ENCODE measurements around the gene DERL3.

DERL3 gene

GRCh38 chr22:23859201-23859600 is 20.4 kb upstream of the DERL3 start:
- Histone ChIP-seq H3K4me1 (ENCODE audit: control insufficient read depth, insufficient read depth, low read length) (no peaks in the 10 kb centered on the region), H3K9ac (ENCODE audit: low read length) (no peak overlapping the region), H3K36me3 (ENCODE audit: control insufficient read depth, insufficient read depth, low read length) (no peaks in the 10 kb centered on the region), H3K27me3 (ENCODE audit: control insufficient read depth, insufficient read depth, low read length) (no peaks in the 10 kb centered on the region), H3K9me3 (ENCODE audit: control insufficient read depth, low read length) (no peaks in the 10 kb centered on the region), H3K4me3 (ENCODE audit: low read length) (no peak overlapping the region)

DNA sequence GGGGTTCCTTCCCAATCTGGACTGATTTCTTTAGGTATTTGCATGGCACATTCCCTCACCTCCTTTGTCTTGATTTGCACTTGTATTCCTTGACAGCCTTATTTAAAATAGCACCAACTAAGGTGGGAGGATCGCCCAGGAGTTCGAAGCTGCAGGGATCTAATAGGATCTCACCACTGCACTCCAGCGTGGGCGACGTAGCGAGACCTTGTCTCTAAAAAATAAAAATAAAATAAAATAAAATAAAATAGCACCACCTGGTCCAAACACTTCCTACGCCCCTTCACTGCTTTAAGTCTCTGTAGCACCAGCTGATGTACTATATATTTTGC is 19.6 kb upstream of the DERL3 start:
- H3K9ac ChIP-seq (ENCODE audit: low read length): peak overlapping the region; percentile 73
- H3K9me3 ChIP-seq (ENCODE audit: control insufficient read depth, low read length): no peaks in the 10 kb centered on the region
- H3K4me1 ChIP-seq (ENCODE audit: control insufficient read depth, insufficient read depth, low read length): no peaks in the 10 kb centered on the region
- no peaks in the 10 kb centered on the region for H3K27me3 ChIP-seq (ENCODE audit: control insufficient read depth, insufficient read depth, low read length)
- H3K36me3 ChIP-seq (ENCODE audit: control insufficient read depth, insufficient read depth, low read length): no peaks in the 10 kb centered on the region
- no peak overlapping the region for H3K4me3 ChIP-seq (ENCODE audit: low read length)

DNA sequence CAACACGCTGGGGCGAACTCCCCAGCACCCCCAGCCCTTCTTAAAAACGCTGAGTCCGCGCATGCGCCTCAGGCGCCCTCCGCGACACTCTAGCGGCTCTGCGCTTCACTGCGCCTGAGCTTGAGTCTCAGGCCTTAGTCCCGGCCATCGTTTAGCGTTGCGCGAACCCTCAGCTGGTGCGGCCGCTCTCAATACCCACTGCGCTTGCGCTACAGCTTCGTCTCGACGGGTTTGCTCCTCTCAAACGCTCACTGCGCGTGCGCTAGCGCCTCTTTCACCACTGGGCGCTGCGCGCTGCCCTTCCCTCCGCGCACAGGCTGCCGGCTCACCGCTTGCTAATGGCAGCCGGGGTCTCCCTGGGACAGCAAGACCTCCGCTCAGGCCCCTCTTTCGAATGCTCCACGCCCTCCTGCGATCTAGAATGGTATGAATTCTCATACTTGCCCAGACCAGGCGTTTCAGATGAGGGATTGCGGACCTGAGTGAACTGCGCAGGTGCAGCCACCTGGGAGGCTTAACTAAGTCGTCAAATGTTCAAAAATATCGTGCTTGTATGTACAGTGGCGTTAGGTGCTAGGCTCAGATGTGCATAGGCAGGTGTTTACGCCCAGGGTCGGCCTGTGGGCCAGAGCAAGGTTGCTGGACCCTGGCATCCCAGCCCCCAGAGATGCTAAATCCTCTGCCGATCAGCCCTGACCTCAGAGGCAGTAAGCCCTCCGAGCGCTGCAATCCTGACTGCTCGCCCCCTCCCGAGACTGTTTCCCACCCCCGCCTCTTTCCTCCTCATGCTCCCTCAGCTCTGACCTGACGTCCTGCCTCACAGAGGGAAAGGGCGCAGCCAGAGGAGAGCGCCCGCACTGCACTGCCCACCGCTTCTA is 19.0 kb upstream of the DERL3 start, which contains the start of gene SLC2A11:
Gene SLC2A11, plus strand, starts transcription at position 270 of the 878 bp plus-strand sequence. Its CDS starts 125 bp downstream, at position 395.
- H3K9me3 ChIP-seq (ENCODE audit: control insufficient read depth, low read length): no peaks in the 10 kb centered on the region

GRCh38 chr22:23856721-23857605 is 18.2 kb upstream of the DERL3 start:
- Histone ChIP-seq H3K4me3 (ENCODE audit: low read length) (peak overlapping the region; percentile 78), H3K36me3 (ENCODE audit: control insufficient read depth, insufficient read depth, low read length) (no peaks in the 10 kb centered on the region), H3K27me3 (ENCODE audit: control insufficient read depth, insufficient read depth, low read length) (no peaks in the 10 kb centered on the region), H3K9me3 (ENCODE audit: control insufficient read depth, low read length) (no peaks in the 10 kb centered on the region), H3K9ac (ENCODE audit: low read length) (peak overlapping the region; percentile 73), H3K4me1 (ENCODE audit: control insufficient read depth, insufficient read depth, low read length) (no peaks in the 10 kb centered on the region)

More for the DNA sequence above, 19.0 kb upstream of the DERL3 start, which contains the start of gene SLC2A11:
- Histone ChIP-seq H3K9ac (ENCODE audit: low read length) (peak within 1 kb of the TSS; percentile 73), H3K27me3 (ENCODE audit: control insufficient read depth, insufficient read depth, low read length) (no peaks in the 10 kb centered on the region), H3K36me3 (ENCODE audit: control insufficient read depth, insufficient read depth, low read length) (no peaks in the 10 kb centered on the region), H3K4me1 (ENCODE audit: control insufficient read depth, insufficient read depth, low read length) (no peaks in the 10 kb centered on the region), H3K4me3 (ENCODE audit: low read length) (peak within 1 kb of the TSS; percentile 78)

- H3K27me3 ChIP-seq (ENCODE audit: control insufficient read depth, insufficient read depth, low read length): peaks cover 7% of the 10 kb centered on the region
- no peak overlapping the region for H3K4me3 ChIP-seq (ENCODE audit: low read length)
- H3K9ac ChIP-seq (ENCODE audit: low read length): no peak overlapping the region
- H3K4me1 ChIP-seq (ENCODE audit: control insufficient read depth, insufficient read depth, low read length): peaks cover 12% of the 10 kb centered on the region
- no peaks in the 10 kb centered on the region for H3K9me3 ChIP-seq (ENCODE audit: control insufficient read depth, low read length)
- H3K36me3 ChIP-seq (ENCODE audit: control insufficient read depth, insufficient read depth, low read length): no peaks in the 10 kb centered on the region
These were observed 11.4 kb upstream of the DERL3 start for GRCh38 chr22:23850136-23850611.

DNA sequence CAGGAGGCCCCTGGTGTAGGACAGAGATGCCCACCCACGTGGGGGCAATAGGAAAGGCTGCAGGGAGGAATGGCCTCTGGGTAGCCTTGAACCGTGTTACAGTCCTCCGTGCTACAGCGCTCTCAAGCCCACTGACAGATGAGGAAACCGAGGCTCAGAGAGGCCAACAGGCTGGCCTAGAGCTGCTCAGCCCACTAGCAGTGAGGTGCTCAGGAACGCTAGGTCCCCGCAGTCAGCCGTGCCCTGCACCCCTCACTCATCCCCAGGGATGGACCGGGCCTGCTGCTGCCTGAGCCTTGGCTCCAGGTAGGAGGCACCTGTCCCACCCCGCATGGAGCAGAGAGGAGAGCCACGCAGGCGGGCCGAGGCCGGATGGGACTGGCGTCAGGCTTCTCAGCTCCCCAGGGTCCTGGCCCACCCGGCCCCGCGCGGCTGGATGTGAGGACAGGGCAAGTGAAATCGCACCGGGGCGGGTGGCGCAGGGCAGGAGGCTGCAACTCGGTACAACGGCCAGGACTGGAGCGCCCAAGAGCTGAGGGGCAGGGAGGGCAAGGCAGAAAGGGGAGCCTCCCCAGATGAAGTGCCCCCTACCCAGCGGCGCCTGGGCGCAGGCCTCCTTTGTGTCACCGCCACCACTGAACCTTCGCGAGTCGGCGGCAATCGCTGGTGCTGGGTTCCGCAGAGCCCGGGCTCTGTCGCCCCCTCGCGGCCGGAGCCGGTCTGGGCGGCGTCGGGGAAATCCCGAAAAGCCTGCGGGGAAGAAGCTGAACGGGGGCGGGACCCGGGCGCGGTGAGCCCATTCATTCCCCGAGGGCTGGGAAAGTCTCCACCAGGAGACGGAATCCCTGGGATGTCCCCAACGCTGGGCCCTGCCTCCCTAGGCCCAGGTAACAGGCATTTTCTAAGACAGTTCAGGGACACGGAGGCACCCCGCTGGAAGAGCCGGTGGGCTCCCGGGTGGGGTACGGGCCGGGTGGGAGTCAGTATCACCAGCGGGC is 10.5 kb upstream of the DERL3 start:
- H3K4me3 ChIP-seq (ENCODE audit: low read length): no peak overlapping the region
- no peak overlapping the region for H3K9ac ChIP-seq (ENCODE audit: low read length)
- no peaks in the 10 kb centered on the region for H3K36me3 ChIP-seq (ENCODE audit: control insufficient read depth, insufficient read depth, low read length)

GRCh38 chr22:23847991-23848864 is 9.4 kb upstream of the DERL3 start:
- peaks cover 17% of the 10 kb centered on the region for H3K4me1 ChIP-seq (ENCODE audit: control insufficient read depth, insufficient read depth, low read length)
- peaks cover 7% of the 10 kb centered on the region for H3K27me3 ChIP-seq (ENCODE audit: control insufficient read depth, insufficient read depth, low read length)

More for the DNA sequence above, 10.5 kb upstream of the DERL3 start:
- H3K27me3 ChIP-seq (ENCODE audit: control insufficient read depth, insufficient read depth, low read length): peaks cover 7% of the 10 kb centered on the region
- H3K9me3 ChIP-seq (ENCODE audit: control insufficient read depth, low read length): no peaks in the 10 kb centered on the region
- peaks cover 16% of the 10 kb centered on the region for H3K4me1 ChIP-seq (ENCODE audit: control insufficient read depth, insufficient read depth, low read length)

DNA sequence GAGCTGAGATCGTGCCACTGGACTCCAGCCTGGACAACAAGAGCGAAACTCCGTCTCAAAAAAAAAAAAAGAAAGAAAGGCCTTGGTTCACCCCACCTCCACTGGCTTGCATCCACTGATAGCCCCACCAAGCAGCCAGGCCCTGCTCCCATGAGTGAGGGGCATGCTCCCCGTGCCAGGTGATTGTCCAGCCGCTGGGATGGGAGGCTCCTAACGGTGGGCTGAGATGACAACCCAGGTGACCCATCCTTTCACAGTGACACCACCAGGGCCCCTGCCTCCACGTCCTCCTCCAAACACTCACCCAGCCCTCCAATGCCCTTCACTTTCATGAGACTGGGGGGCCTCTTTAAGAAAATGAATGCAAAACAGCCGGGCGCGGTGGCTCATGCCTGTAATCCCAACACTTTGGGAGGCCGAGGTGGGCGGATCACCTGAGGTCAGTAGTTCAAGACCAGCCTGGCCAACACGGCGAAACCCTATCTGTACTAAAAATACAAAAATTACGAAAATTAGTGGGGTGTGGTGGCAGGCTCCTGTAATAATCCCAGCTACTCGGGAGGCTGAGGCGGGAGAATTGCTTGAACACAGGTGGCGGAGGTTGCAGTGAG is 8.6 kb upstream of the DERL3 start:
- H3K9ac ChIP-seq (ENCODE audit: low read length): no peak overlapping the region
- no peaks in the 10 kb centered on the region for H3K36me3 ChIP-seq (ENCODE audit: control insufficient read depth, insufficient read depth, low read length)
- no peak overlapping the region for H3K4me3 ChIP-seq (ENCODE audit: low read length)
- H3K4me1 ChIP-seq (ENCODE audit: control insufficient read depth, insufficient read depth, low read length): peaks cover 17% of the 10 kb centered on the region
- H3K9me3 ChIP-seq (ENCODE audit: control insufficient read depth, low read length): no peaks in the 10 kb centered on the region
- H3K27me3 ChIP-seq (ENCODE audit: control insufficient read depth, insufficient read depth, low read length): peaks cover 7% of the 10 kb centered on the region

More at GRCh38 chr22:23847991-23848864, 9.4 kb upstream of the DERL3 start:
- H3K9ac ChIP-seq (ENCODE audit: low read length): no peak overlapping the region
- no peaks in the 10 kb centered on the region for H3K9me3 ChIP-seq (ENCODE audit: control insufficient read depth, low read length)
- no peak overlapping the region for H3K4me3 ChIP-seq (ENCODE audit: low read length)
- H3K36me3 ChIP-seq (ENCODE audit: control insufficient read depth, insufficient read depth, low read length): no peaks in the 10 kb centered on the region

DNA sequence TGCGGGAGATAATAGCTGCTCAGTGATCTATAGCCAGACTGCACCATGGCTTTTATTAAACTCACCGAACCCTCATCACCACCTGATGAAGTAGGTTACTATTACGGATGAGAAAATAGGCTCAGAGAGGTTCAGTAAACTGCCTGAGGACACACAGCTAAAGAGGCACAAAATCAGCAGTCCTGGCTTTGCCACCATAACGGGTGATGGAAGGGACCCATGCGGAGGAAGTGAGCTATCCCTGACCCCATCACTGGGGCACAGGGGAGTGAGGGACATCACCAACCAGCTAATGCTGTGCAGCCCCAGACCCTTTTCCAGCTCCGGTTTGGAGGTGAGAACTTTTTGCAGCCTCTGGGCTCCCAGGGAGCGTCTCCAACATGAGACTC is 7.3 kb upstream of the DERL3 start:
- Histone ChIP-seq H3K4me1 (ENCODE audit: control insufficient read depth, insufficient read depth, low read length) (peaks cover 17% of the 10 kb centered on the region), H3K4me3 (ENCODE audit: low read length) (no peak overlapping the region), H3K36me3 (ENCODE audit: control insufficient read depth, insufficient read depth, low read length) (no peaks in the 10 kb centered on the region), H3K9me3 (ENCODE audit: control insufficient read depth, low read length) (no peaks in the 10 kb centered on the region), H3K27me3 (ENCODE audit: control insufficient read depth, insufficient read depth, low read length) (peaks cover 7% of the 10 kb centered on the region), H3K9ac (ENCODE audit: low read length) (no peak overlapping the region)

GRCh38 chr22:23845265-23846080 is 6.7 kb upstream of the DERL3 start:
- Histone ChIP-seq H3K4me3 (ENCODE audit: low read length) (no peak overlapping the region), H3K4me1 (ENCODE audit: control insufficient read depth, insufficient read depth, low read length) (peaks cover 17% of the 10 kb centered on the region), H3K9me3 (ENCODE audit: control insufficient read depth, low read length) (no peaks in the 10 kb centered on the region), H3K36me3 (ENCODE audit: control insufficient read depth, insufficient read depth, low read length) (no peaks in the 10 kb centered on the region), H3K9ac (ENCODE audit: low read length) (no peak overlapping the region), H3K27me3 (ENCODE audit: control insufficient read depth, insufficient read depth, low read length) (peaks cover 7% of the 10 kb centered on the region)

All from mucosa of stomach (tissue), 1 donor.